Peyer's patch (tissue), 4 donors: ENCODE measurements around the gene SNAPIN. TPM values are rescaled to one million over a fixed set of nuclear protein-coding genes. Genes with fewer than 3 reads are reported as not detected.
"Not testable (repeated sequence)": the region's sequence is repeated elsewhere in the genome, so short reads cannot be mapped to it uniquely, and the experiment has no call there.

ENCODE experiments used
- DNase-seq, 3 donors: peaks; one replicate each; pipeline ENCODE4 v3.0.0-alpha.2; 2017 to 2019
- H3K27ac ChIP-seq, 4 donors: fragments of 200-600 bp; sonication (generic); one replicate each; pipeline ENCODE4 v1.5.1; 2016 to 2019
- H3K27me3 ChIP-seq, 2 donors: fragments of 200-600 bp; sonication (generic); one replicate each; pipeline ENCODE4 v1.5.1; 2019
- H3K36me3 ChIP-seq, 3 donors: fragments of 200-600 bp; sonication (generic); one replicate each; pipeline ENCODE4 v1.5.1; 2016 to 2019
- H3K4me1 ChIP-seq, 4 donors: fragments of 200-600 bp; sonication (generic); one replicate each; pipeline ENCODE4 v1.5.1; 2016 to 2019
- H3K4me3 ChIP-seq, 4 donors: fragments of 200-600 bp; sonication (generic); 1 replicate in 3 of 4; 2 replicates in 1 of 4; pipeline ENCODE4 v1.5.1; 2016 to 2019; ENCODE audit warnings: mild to moderate bottlenecking in 1 of 4
- H3K9me3 ChIP-seq, 4 donors: fragments of 200-600 bp; sonication (generic); one replicate each; pipeline ENCODE4 v1.5.1; 2016 to 2019; ENCODE audit warnings: mild to moderate bottlenecking in 1 of 4
- POLR2A ChIP-seq, 2 donors: fragments of 450-650 bp; IDR thresholded peaks; one replicate each; pipeline ENCODE4 v1.5.1; 2017; ENCODE audit warnings: antibody characterized with exemption in 2 of 2, mild to moderate bottlenecking in 2 of 2, moderate library complexity in 2 of 2
- total RNA-seq, 4 donors: library from RNA; depleted of rRNA; stranded (reverse); fragments of >200 nt; gene quantifications; one replicate each; pipeline ENCODE4 v1.1.0, GENCODE V29; 2016
- TF ChIP-seq, protein P1 (sequence below), 6 experiments: fragments of 450-650 bp in 4 of 6; fragments of 200-600 bp in 2 of 6; sonication (generic) in 1 of 6; IDR thresholded peaks; one replicate each; pipeline ENCODE4 v1.5.1; 2017 to 2019; ENCODE audit warnings: antibody characterized with exemption in 6 of 6, mild to moderate bottlenecking in 3 of 6, moderate library complexity in 1 of 6

Gene SNAPIN
- total RNA-seq, 4 donors from 2014 or later: 15.4 to 29.7 (median 28.1) TPM

DNA sequence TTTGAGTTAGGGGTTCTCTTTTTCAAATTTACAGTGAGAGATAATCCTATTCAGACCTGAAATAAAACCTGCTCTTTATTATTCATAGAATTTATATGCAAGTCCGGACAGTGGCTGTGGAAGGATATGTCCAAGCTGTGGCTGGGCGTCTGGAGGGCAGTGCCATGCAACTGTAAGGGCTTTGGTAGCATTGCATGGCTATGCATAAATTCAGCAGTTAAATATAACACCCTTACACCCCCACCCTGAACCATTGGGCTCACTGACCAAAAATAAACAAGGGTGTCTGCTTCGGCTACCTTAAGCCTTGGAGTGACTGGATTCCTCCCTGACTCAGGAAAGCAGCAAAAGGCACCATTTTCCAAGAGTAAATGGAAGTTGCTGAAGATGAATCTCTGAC, 19.2 kb upstream of the SNAPIN start:
- no peaks in the 10 kb centered on the region for H3K27me3 ChIP-seq
- H3K4me3 ChIP-seq: no peak overlapping the region
- no peaks in the 10 kb centered on the region for H3K9me3 ChIP-seq
- TF ChIP-seq POLR2A (IDR thresholded peaks at IDR 0.05): no peak
- TF ChIP-seq, protein P1, sequence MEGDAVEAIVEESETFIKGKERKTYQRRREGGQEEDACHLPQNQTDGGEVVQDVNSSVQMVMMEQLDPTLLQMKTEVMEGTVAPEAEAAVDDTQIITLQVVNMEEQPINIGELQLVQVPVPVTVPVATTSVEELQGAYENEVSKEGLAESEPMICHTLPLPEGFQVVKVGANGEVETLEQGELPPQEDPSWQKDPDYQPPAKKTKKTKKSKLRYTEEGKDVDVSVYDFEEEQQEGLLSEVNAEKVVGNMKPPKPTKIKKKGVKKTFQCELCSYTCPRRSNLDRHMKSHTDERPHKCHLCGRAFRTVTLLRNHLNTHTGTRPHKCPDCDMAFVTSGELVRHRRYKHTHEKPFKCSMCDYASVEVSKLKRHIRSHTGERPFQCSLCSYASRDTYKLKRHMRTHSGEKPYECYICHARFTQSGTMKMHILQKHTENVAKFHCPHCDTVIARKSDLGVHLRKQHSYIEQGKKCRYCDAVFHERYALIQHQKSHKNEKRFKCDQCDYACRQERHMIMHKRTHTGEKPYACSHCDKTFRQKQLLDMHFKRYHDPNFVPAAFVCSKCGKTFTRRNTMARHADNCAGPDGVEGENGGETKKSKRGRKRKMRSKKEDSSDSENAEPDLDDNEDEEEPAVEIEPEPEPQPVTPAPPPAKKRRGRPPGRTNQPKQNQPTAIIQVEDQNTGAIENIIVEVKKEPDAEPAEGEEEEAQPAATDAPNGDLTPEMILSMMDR (IDR thresholded peaks at IDR 0.05): no peak
- H3K4me1 ChIP-seq: peaks cover 0 to 32% (median 9%) of the 10 kb centered on the region in 4 donors
- peak in 1 of 3 donors; percentile 27 for DNase-seq
- H3K36me3 ChIP-seq: peaks cover 3 to 86% (median 3%) of the 10 kb centered on the region in 3 donors
- H3K27ac ChIP-seq: no peak overlapping the region

DNA sequence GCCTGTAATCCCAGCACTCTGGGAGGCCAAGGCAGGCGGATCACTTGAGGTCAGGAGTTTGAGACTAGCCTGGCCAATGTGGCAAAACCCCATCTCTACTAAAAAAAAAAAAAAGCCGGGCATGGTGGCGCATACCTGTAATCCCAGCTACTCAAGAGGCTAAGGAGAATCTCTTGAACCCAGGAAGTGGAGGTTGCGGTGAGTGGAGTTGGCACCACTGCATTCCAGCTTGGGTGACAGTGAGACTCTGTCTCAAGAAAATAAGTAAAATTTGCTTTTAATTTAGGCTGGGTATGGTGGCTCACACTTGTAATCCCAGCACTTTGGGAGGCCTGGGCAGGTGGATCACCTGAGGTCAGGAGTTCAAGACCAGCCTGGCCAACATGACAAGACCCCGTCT, 18.3 kb upstream of the SNAPIN start:
- peak in 1 of 3 donors; percentile 19 for DNase-seq
- peaks cover 0 to 28% (median 6%) of the 10 kb centered on the region in 4 donors for H3K4me1 ChIP-seq
- not testable (repeated sequence) for H3K4me3 ChIP-seq, H3K27ac ChIP-seq, H3K27me3 ChIP-seq, H3K9me3 ChIP-seq
- H3K36me3 ChIP-seq: peaks cover 3 to 94% (median 3%) of the 10 kb centered on the region in 3 donors

DNA sequence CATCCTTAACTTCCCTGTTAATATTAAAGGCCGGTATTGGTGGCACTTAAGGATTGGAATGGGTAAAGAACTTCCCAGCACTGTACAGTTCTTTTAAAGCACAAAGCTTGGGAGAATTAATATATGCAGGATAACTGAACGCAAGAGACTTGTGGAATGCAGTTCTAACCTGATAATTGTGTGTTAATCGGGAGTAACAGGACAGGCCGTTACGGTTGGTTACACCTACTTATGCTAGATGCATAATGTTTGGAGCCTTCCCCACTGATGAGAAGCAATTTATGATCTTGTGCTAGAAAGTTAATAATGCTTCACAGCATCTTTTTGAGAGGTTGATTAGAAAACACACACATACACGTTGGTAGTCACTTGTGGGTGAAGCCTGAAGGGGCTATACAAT, 17.6 kb upstream of the SNAPIN start:
- Histone ChIP-seq H3K4me1 (peaks cover 0 to 22% (median 2%) of the 10 kb centered on the region in 4 donors), H3K27me3 (no peaks in the 10 kb centered on the region), H3K9me3 (no peaks in the 10 kb centered on the region), H3K27ac (no peak overlapping the region), H3K36me3 (peaks cover 3 to 99% (median 5%) of the 10 kb centered on the region in 3 donors), H3K4me3 (no peak overlapping the region)
- no peak for TF ChIP-seq POLR2A (IDR thresholded peaks at IDR 0.05)
- TF ChIP-seq, protein P1 (IDR thresholded peaks at IDR 0.05): no peak
- no peak for DNase-seq

DNA sequence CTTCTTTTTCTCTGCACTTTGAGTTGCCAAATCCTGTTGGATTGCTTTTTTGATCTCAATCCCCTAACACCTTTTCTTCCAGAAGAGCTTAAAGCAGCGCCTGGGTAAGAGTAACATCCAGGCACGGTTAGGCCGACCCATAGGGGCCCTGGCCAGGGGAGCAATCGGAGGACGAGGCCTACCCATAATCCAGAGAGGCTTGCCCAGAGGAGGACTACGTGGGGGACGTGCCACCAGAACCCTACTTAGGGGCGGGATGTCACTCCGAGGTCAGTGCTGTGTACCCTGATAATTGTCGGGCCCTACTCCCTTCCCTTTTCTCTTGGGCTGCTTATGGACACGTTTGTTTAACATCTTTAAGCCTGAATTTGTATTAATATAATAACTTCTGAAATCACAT, 16.3 kb upstream of the SNAPIN start:
- Histone ChIP-seq H3K27me3 (no peaks in the 10 kb centered on the region), H3K4me3 (no peak overlapping the region), H3K36me3 (peaks cover 3 to 99% (median 5%) of the 10 kb centered on the region in 3 donors), H3K9me3 (no peaks in the 10 kb centered on the region), H3K27ac (no peak overlapping the region), H3K4me1 (peaks cover 0 to 9% (median 0%) of the 10 kb centered on the region in 4 donors)
- peak in 1 of 3 donors; percentile 41 for DNase-seq
- no peak for TF ChIP-seq POLR2A (IDR thresholded peaks at IDR 0.05)
- TF ChIP-seq, protein P1 (IDR thresholded peaks at IDR 0.05): no peak

DNA sequence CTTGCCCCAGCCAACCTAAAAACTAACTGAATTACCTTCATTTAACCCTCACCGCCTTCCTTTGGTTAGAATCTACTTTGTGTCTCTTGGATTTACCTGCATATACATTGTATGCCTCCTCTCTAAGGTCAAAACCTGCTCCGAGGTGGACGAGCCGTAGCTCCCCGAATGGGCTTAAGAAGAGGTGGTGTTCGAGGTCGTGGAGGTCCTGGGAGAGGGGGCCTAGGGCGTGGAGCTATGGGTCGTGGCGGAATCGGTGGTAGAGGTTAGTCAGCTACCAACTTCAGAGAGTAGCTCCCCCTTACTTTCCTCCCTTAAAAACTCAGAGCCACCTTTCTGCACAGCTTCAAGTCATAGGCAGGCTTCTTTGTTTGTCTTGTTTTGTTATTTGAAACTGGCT, 15.4 kb upstream of the SNAPIN start:
- no peak overlapping the region for H3K27ac ChIP-seq

DNA sequence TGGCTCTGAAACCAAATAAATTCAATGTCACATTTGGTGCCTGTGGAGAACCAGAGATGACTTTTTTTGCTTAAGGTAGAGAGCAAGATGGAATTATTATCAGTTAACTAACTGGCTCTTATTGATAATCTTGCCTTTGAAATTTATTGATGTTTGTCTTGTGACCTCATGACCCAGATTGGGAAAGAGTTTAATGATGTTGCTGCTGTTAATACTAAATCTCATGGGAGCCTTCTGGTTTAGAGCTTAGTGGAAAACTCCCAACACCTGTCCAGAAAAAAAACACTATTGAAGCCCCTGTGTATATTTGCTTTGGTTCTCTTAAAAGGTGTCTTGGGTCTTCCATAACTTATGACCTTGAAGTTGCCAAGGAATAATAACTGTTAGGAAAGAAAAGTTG, 14.7 kb upstream of the SNAPIN start:
- Histone ChIP-seq H3K4me3 (no peak overlapping the region), H3K9me3 (no peaks in the 10 kb centered on the region), H3K4me1 (peaks cover 0 to 8% (median 0%) of the 10 kb centered on the region in 4 donors), H3K27ac (no peak overlapping the region), H3K36me3 (peaks cover 3 to 84% (median 5%) of the 10 kb centered on the region in 3 donors), H3K27me3 (no peaks in the 10 kb centered on the region)
- no peak for DNase-seq
- no peak for TF ChIP-seq POLR2A (IDR thresholded peaks at IDR 0.05)

More for the DNA sequence above, 15.4 kb upstream of the SNAPIN start:
- H3K27me3 ChIP-seq: no peaks in the 10 kb centered on the region
- H3K36me3 ChIP-seq: peaks cover 3 to 91% (median 5%) of the 10 kb centered on the region in 3 donors
- TF ChIP-seq POLR2A (IDR thresholded peaks at IDR 0.05): no peak
- TF ChIP-seq, protein P1 (IDR thresholded peaks at IDR 0.05): no peak
- H3K9me3 ChIP-seq: no peaks in the 10 kb centered on the region
- no peak overlapping the region for H3K4me3 ChIP-seq
- peak in 1 of 3 donors; percentile 34 for DNase-seq
- H3K4me1 ChIP-seq: peaks cover 0 to 8% (median 0%) of the 10 kb centered on the region in 4 donors
